Dedifferentiated amniotic fluid mesenchymal stem cell (primary cell): Measurements from ENCODE around the gene CCDC54.
A peak's percentile ranks its signal among the peaks of the same experiment; 100 is the strongest.

Source experiments
- DNase-seq: peaks from one replicate; pipeline ENCODE4 v3.0.0-alpha.2; 2016; ENCODE audit errors: extremely low spot score

CCDC54 gene

GRCh38 chr3:107392549-107393165 lies 15.4 kb downstream of the CCDC54 start:
- DNase-seq, result peak; percentile 51

- DNase-seq, result no peak
Measured at GRCh38 chr3:107394502-107394901, 17.3 kb downstream of the CCDC54 start.

GRCh38 chr3:107395066-107395465 lies 17.8 kb downstream of the CCDC54 start:
- DNase-seq, result no peak

- no peak for DNase-seq
Measured at GRCh38 chr3:107401301-107401700, 24.1 kb downstream of the CCDC54 start.

GRCh38 chr3:107402214-107402613 lies 25.0 kb downstream of the CCDC54 start:
- DNase-seq, result no peak

- DNase-seq, result peak; percentile 62
Measured at GRCh38 chr3:107404727-107405469, 27.7 kb downstream of the CCDC54 start.

- DNase-seq, result no peak
Measured at GRCh38 chr3:107407355-107407754, 30.1 kb downstream of the CCDC54 start.

- no peak for DNase-seq
Measured at GRCh38 chr3:107408513-107408912, 31.3 kb downstream of the CCDC54 start.

- DNase-seq, result no peak
Measured at GRCh38 chr3:107409365-107409764, 32.1 kb downstream of the CCDC54 start.

GRCh38 chr3:107410606-107411005 lies 33.4 kb downstream of the CCDC54 start:
- DNase-seq, result no peak

- DNase-seq, result no peak
Measured at GRCh38 chr3:107411056-107411455, 33.8 kb downstream of the CCDC54 start.

GRCh38 chr3:107411779-107412178 lies 34.5 kb downstream of the CCDC54 start:
- DNase-seq, result no peak

GRCh38 chr3:107412376-107412775 lies 35.1 kb downstream of the CCDC54 start:
- no peak for DNase-seq

- DNase-seq, result no peak
Measured at GRCh38 chr3:107413264-107413663, 36.0 kb downstream of the CCDC54 start.

GRCh38 chr3:107414325-107414964 lies 37.2 kb downstream of the CCDC54 start:
- DNase-seq, result no peak

- no peak for DNase-seq
Measured at GRCh38 chr3:107416138-107416537, 38.9 kb downstream of the CCDC54 start.

GRCh38 chr3:107416886-107417285 lies 39.6 kb downstream of the CCDC54 start:
- DNase-seq, result no peak

GRCh38 chr3:107421170-107421792 lies 44.0 kb downstream of the CCDC54 start:
- DNase-seq, result peak; percentile 88

- no peak for DNase-seq
Measured at GRCh38 chr3:107421881-107422280, 44.6 kb downstream of the CCDC54 start.

GRCh38 chr3:107425033-107425432 lies 47.8 kb downstream of the CCDC54 start:
- no peak for DNase-seq

- no peak for DNase-seq
Measured at GRCh38 chr3:107426223-107426622, 49.0 kb downstream of the CCDC54 start.
